DMS 273 (cell line): ENCODE data around the gene ELF3.

Experiments used
- DNase-seq: peaks from one replicate; lab custom pipeline; 2025; ENCODE audit not compliant: unreplicated experiment; lab: John Stamatoyannopoulos, UW

Gene ELF3

GRCh38 chr1:202007805-202008489 is 2.4 kb upstream of the ELF3 start:
- peak; percentile 58 for DNase-seq

GRCh38 chr1:202009326-202010179 is 834 bp upstream of the ELF3 start:
- peak; percentile 94 for DNase-seq

GRCh38 chr1:202011994-202012393 is 1.6 kb downstream of the ELF3 start:
- no peak for DNase-seq

GRCh38 chr1:202012544-202013478 is 2.4 kb downstream of the ELF3 start:
- no peak for DNase-seq

GRCh38 chr1:202013603-202014002 is 3.2 kb downstream of the ELF3 start:
- no peak for DNase-seq

- DNase-seq, result no peak
Measured at GRCh38 chr1:202014060-202014459, 3.7 kb downstream of the ELF3 start.

GRCh38 chr1:202014915-202015661 is 4.7 kb downstream of the ELF3 start:
- DNase-seq, result no peak

GRCh38 chr1:202015662-202015937 is 5.2 kb downstream of the ELF3 start:
- DNase-seq, result no peak

GRCh38 chr1:202016022-202016810 is 5.8 kb downstream of the ELF3 start:
- DNase-seq, result no peak

- DNase-seq, result no peak
Measured at GRCh38 chr1:202016811-202017748, 6.7 kb downstream of the ELF3 start.

- no peak for DNase-seq
Measured at GRCh38 chr1:202017749-202018467, 7.5 kb downstream of the ELF3 start.

- peak; percentile 66 for DNase-seq
Measured at GRCh38 chr1:202018468-202019234, 8.3 kb downstream of the ELF3 start.

GRCh38 chr1:202019235-202019558 is 8.8 kb downstream of the ELF3 start:
- DNase-seq, result peak; percentile 74

- DNase-seq, result peak; percentile 72
Measured at GRCh38 chr1:202023001-202023433, 12.6 kb downstream of the ELF3 start.

- DNase-seq, result no peak
Measured at GRCh38 chr1:202029171-202029665, 18.8 kb downstream of the ELF3 start.

- DNase-seq, result no peak
Measured at GRCh38 chr1:202029727-202030126, 19.3 kb downstream of the ELF3 start.

- no peak for DNase-seq
Measured at GRCh38 chr1:202031796-202032195, 21.4 kb downstream of the ELF3 start.
